ENCODE measurements around the gene GBE1.

- TF ChIP-seq CTCF (IDR thresholded peaks at IDR 0.05 in 4 of 5, conservative IDR thresholded peaks at IDR 0.05 in 1 of 5) (no peak), POLR2A (IDR thresholded peaks at IDR 0.05) (no peak)
These were observed 310.3 kb downstream of the GBE1 start for GRCh38 chr3:81451140-81451539.

Data from gastrocnemius medialis (tissue), 4 donors.